ENCODE results near the gene IFT81. TPM values are rescaled to one million over a fixed set of nuclear protein-coding genes. Genes with fewer than 3 reads are reported as not detected.

The IFT81 gene
- total and polyA plus RNA-seq, 2 donors (not counting 1 experiment from before 2014, with no cell fraction given): 0.43 to 6.8 TPM

GRCh38 chr12:110186059-110186458 is 61.9 kb downstream of the IFT81 start:
- peaks cover 0 to 10% (median 10%) of the 10 kb centered on the region in 3 donors for H3K9me3 ChIP-seq (ENCODE audit: control extremely low read depth in 1 of 3, control insufficient read depth in 2 of 3, insufficient read depth in 1 of 3, low read length in 2 of 3)
- H3K27ac Mint-ChIP-seq: no peak overlapping the region
- intact Hi-C loops (cut with micrococcal nuclease): no loop called here
- H3K4me3 Mint-ChIP-seq: no peak overlapping the region
- POLR2A ChIA-PET: no interaction called here
- ATAC-seq (ENCODE audit: low read depth) (no peak), DNase-seq (no peak)
- H3K9me3 Mint-ChIP-seq (ENCODE audit: insufficient read depth): peaks cover 6% of the 10 kb centered on the region
- no CpG with 5 or more reads among the region's 1 CpG for WGBS (ENCODE audit: insufficient coverage)
- no peaks in the 10 kb centered on the region for H3K27me3 Mint-ChIP-seq
- H3K27me3 ChIP-seq (replicated peaks in 1 of 4; ENCODE audit: control extremely low read depth in 1 of 4, control insufficient read depth in 3 of 4, insufficient read depth in 4 of 4, low read length in 3 of 4): no peaks in the 10 kb centered on the region
- no peaks in the 10 kb centered on the region for H4K20me1 ChIP-seq (ENCODE audit: control insufficient read depth, insufficient read depth, low read length, poor library complexity, severe bottlenecking)
- no peak overlapping the region for H3K4me3 ChIP-seq (ENCODE audit: control extremely low read depth in 1 of 5, extremely low read depth in 1 of 5, insufficient read depth in 1 of 5, low read depth in 2 of 5, low read length in 4 of 5)
- H3K4me1 ChIP-seq (ENCODE audit: control insufficient read depth in 2 of 2, insufficient read depth in 2 of 2, low read length in 2 of 2): no peaks in the 10 kb centered on the region
- no peak overlapping the region for H3K9ac ChIP-seq (ENCODE audit: low read length)
- H3K27ac ChIP-seq (ENCODE audit: low read length in 2 of 2): no peak overlapping the region
- H3K79me2 ChIP-seq (ENCODE audit: control insufficient read depth, insufficient read depth, low read length): no peaks in the 10 kb centered on the region
- no peak overlapping the region for H2AFZ ChIP-seq (ENCODE audit: insufficient read depth, low read depth, low read length, poor library complexity, severe bottlenecking)
- CTCF ChIA-PET: no interaction called here
- TF ChIP-seq EZH2 (IDR thresholded peaks at IDR 0.05; ENCODE audit: borderline replicate concordance, insufficient read depth, low read depth, low read length, poor library complexity, severe bottlenecking) (no peak), CTCF (IDR thresholded peaks at IDR 0.05) (no peak)
- H3K4me1 Mint-ChIP-seq: no peaks in the 10 kb centered on the region
- no peaks in the 10 kb centered on the region for H3K36me3 ChIP-seq (replicated peaks in 1 of 2; ENCODE audit: control extremely low read depth in 1 of 2, control insufficient read depth in 1 of 2, extremely low read depth in 1 of 2, insufficient read depth in 2 of 2, low read length in 1 of 2)
- H3K4me2 ChIP-seq (replicated peaks; ENCODE audit: low read depth, low read length, poor library complexity, severe bottlenecking): no peak overlapping the region

GRCh38 chr12:110193196-110193595 is 69.0 kb downstream of the IFT81 start:
- TF ChIP-seq EZH2 (IDR thresholded peaks at IDR 0.05; ENCODE audit: borderline replicate concordance, insufficient read depth, low read depth, low read length, poor library complexity, severe bottlenecking): no peak
- Histone ChIP-seq H4K20me1 (ENCODE audit: control insufficient read depth, insufficient read depth, low read length, poor library complexity, severe bottlenecking) (no peaks in the 10 kb centered on the region), H3K4me2 (replicated peaks; ENCODE audit: low read depth, low read length, poor library complexity, severe bottlenecking) (no peak overlapping the region), H3K4me3 (ENCODE audit: control extremely low read depth in 1 of 5, extremely low read depth in 1 of 5, insufficient read depth in 1 of 5, low read depth in 2 of 5, low read length in 4 of 5) (no peak overlapping the region), H3K9ac (ENCODE audit: low read length) (no peak overlapping the region), H3K9me3 (ENCODE audit: control extremely low read depth in 1 of 3, control insufficient read depth in 2 of 3, insufficient read depth in 1 of 3, low read length in 2 of 3) (no peaks in the 10 kb centered on the region), H3K4me1 (ENCODE audit: control insufficient read depth in 2 of 2, insufficient read depth in 2 of 2, low read length in 2 of 2) (no peaks in the 10 kb centered on the region), H3K79me2 (ENCODE audit: control insufficient read depth, insufficient read depth, low read length) (no peaks in the 10 kb centered on the region), H3K36me3 (replicated peaks in 1 of 2; ENCODE audit: control extremely low read depth in 1 of 2, control insufficient read depth in 1 of 2, extremely low read depth in 1 of 2, insufficient read depth in 2 of 2, low read length in 1 of 2) (no peaks in the 10 kb centered on the region), H2AFZ (ENCODE audit: insufficient read depth, low read depth, low read length, poor library complexity, severe bottlenecking) (no peak overlapping the region), H3K27ac (ENCODE audit: low read length in 2 of 2) (no peak overlapping the region), H3K27me3 (replicated peaks in 1 of 4; ENCODE audit: control extremely low read depth in 1 of 4, control insufficient read depth in 3 of 4, insufficient read depth in 4 of 4, low read length in 3 of 4) (no peaks in the 10 kb centered on the region)
- CTCF ChIA-PET: no interaction called here
- H3K27me3 Mint-ChIP-seq: no peaks in the 10 kb centered on the region
- intact Hi-C loops (cut with micrococcal nuclease): no loop called here
- no peak overlapping the region for H3K27ac Mint-ChIP-seq
- WGBS (ENCODE audit: insufficient coverage): no CpG with 5 or more reads among the region's 1 CpG
- no peaks in the 10 kb centered on the region for H3K9me3 Mint-ChIP-seq (ENCODE audit: insufficient read depth)
- no peak overlapping the region for H3K4me3 Mint-ChIP-seq
- ATAC-seq (ENCODE audit: low read depth) (no peak), DNase-seq (no peak)
- no peaks in the 10 kb centered on the region for H3K4me1 Mint-ChIP-seq
- POLR2A ChIA-PET: no interaction called here

Measured in B cell (primary cell).